Testis (tissue), 2 donors: Measurements from ENCODE around the gene MAPKAPK3.

Source experiments
- CTCF ChIP-seq, 3 experiments: fragments of 450-650 bp in 2 of 3; fragments of 200-600 bp in 1 of 3; sonication (generic) in 1 of 3; IDR thresholded peaks; one replicate each; pipeline ENCODE4 v1.5.1; 2016 to 2019; ENCODE audit warnings: antibody characterized with exemption in 3 of 3, mild to moderate bottlenecking in 2 of 3, moderate library complexity in 1 of 3
- POLR2A ChIP-seq: fragments of 450-650 bp; IDR thresholded peaks from one replicate; pipeline ENCODE4 v1.6.1; 2017; ENCODE audit warnings: antibody characterized with exemption, mild to moderate bottlenecking, moderate library complexity

- TF ChIP-seq CTCF (IDR thresholded peaks at IDR 0.05): peak; percentile 80 to 86 (median 84)
- TF ChIP-seq POLR2A: no peak
Measured at GRCh38 chr3:50572158-50572557, 44.8 kb upstream of the MAPKAPK3 start.
